ENCODE measurements around the gene USP13.

DNA sequence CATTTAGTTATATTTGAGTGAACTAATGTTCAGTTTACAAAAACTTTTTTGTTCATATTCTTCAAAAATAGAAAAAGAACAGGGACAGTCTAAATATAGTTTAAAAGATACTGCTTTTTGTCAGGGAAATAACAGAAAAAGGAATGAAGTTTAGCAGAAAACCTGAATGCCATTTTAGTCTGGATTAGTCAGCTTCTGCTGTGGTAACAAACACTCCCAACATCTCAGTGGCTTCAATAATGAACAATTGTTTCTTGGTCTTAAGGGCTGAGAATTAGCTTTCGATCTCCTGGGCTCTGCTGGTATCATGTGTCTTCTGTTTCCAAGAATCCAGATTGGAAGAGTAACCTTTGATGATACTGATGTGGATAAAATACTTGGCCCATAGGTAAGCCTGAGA lies 12.4 kb upstream of the USP13 start:
- TF ChIP-seq CTCF (conservative IDR thresholded peaks at IDR 0.05; ENCODE audit: low read depth, low read length) = no peak
- no peak for TF ChIP-seq MAZ (IDR thresholded peaks at IDR 0.05; ENCODE audit: borderline replicate concordance, low read depth, low read length)
- no peak for TF ChIP-seq POLR2A (IDR thresholded peaks at IDR 0.05; ENCODE audit: low read depth, low read length)
- TF ChIP-seq CEBPB (IDR thresholded peaks at IDR 0.05; ENCODE audit: low read depth, low read length) = no peak
- no peak for TF ChIP-seq ELK1 (IDR thresholded peaks at IDR 0.05; ENCODE audit: borderline replicate concordance, low read depth, low read length)
- no peak for TF ChIP-seq RFX5 (IDR thresholded peaks at IDR 0.05; ENCODE audit: low read depth, low read length)
- TF ChIP-seq MXI1 (IDR thresholded peaks at IDR 0.05; ENCODE audit: borderline replicate concordance, low read depth, low read length) = no peak
